SK-N-SH treated with all-trans-retinoic acid at 6 μM for 48 hours (cell line): ENCODE measurements around the gene SAA1.
"Not testable (repeated sequence)": the region's sequence is repeated elsewhere in the genome, so short reads cannot be mapped to it uniquely, and the experiment has no call there.

Source experiments
- ATAC-seq: fragments of 200-7000 bp; cut with Tn5 transposase; 3 replicates; pipeline ENCODE4 v1.9.1; 2020; ENCODE audit warnings: mild to moderate bottlenecking, moderate library complexity
- ARNTL ChIP-seq: fragments of 450-650 bp; formaldehyde crosslinking; IDR thresholded peaks from 2 replicates; pipeline ENCODE4 v1.5.0; 2020; ENCODE audit warnings: low read depth, mild to moderate bottlenecking, moderate library complexity, borderline replicate concordance
- BACH2 ChIP-seq: fragments of 250-450 bp; sonication (Bioruptor Pico); IDR thresholded peaks from 2 replicates; pipeline ENCODE4 v1.9.0; 2021; ENCODE audit warnings: mild to moderate bottlenecking, borderline replicate concordance
- CREB5 ChIP-seq: fragments of 250-450 bp; sonication (Bioruptor Pico); IDR thresholded peaks from 2 replicates; pipeline ENCODE4 v1.5.1; 2020; ENCODE audit warnings: low read depth, mild to moderate bottlenecking, moderate library complexity
- CSDC2 ChIP-seq: fragments of 250-450 bp; sonication (Bioruptor Pico); IDR thresholded peaks from 2 replicates; pipeline ENCODE4 v1.5.0; 2020; ENCODE audit warnings: mild to moderate bottlenecking, moderate library complexity
- CSRNP3 ChIP-seq: fragments of 250-450 bp; sonication (Bioruptor Pico); IDR thresholded peaks from 2 replicates; pipeline ENCODE4 v1.5.1; 2021; ENCODE audit warnings: mild to moderate bottlenecking, moderate library complexity
- ESRRG ChIP-seq: fragments of 250-450 bp; sonication (Bioruptor Pico); IDR thresholded peaks from 2 replicates; pipeline ENCODE4 v1.6.1; 2021; ENCODE audit warnings: mild to moderate bottlenecking
- GLIS3 ChIP-seq: fragments of 250-450 bp; sonication (Bioruptor Pico); IDR thresholded peaks from 2 replicates; pipeline ENCODE4 v1.5.0; 2020; ENCODE audit warnings: mild to moderate bottlenecking, moderate library complexity
- ISL1 ChIP-seq: fragments of 250-450 bp; sonication (Bioruptor Pico); IDR thresholded peaks from 2 replicates; pipeline ENCODE4 v2.1.2; 2022; ENCODE audit warnings: mild to moderate bottlenecking, moderate library complexity
- OSR1 ChIP-seq: fragments of 250-450 bp; sonication (Bioruptor Pico); IDR thresholded peaks from 2 replicates; pipeline ENCODE4 v1.8.0; 2022; ENCODE audit warnings: moderate library complexity, mild to moderate bottlenecking, inconsistent platforms
- PATZ1 ChIP-seq: fragments of 250-450 bp; sonication (Bioruptor Pico); IDR thresholded peaks from 2 replicates; pipeline ENCODE4 v1.8.0; 2020; ENCODE audit warnings: mild to moderate bottlenecking, moderate library complexity, borderline replicate concordance
- POU6F1 ChIP-seq: fragments of 250-450 bp; sonication (Bioruptor Pico); IDR thresholded peaks from 2 replicates; pipeline ENCODE4 v1.8.0; 2021; ENCODE audit warnings: low read depth, mild to moderate bottlenecking, moderate library complexity, borderline replicate concordance
- PPARA ChIP-seq: fragments of 250-450 bp; sonication (Bioruptor Pico); IDR thresholded peaks from 2 replicates; pipeline ENCODE4 v1.5.0; 2020; ENCODE audit warnings: mild to moderate bottlenecking, borderline replicate concordance
- RARB ChIP-seq: fragments of 250-450 bp; sonication (Bioruptor Pico); IDR thresholded peaks from 2 replicates; pipeline ENCODE4 v1.8.0; 2021; ENCODE audit warnings: mild to moderate bottlenecking, moderate library complexity
- SNAI2 ChIP-seq: fragments of 250-450 bp; sonication (Bioruptor Pico); IDR thresholded peaks from 2 replicates; pipeline ENCODE4 v1.5.0; 2020; ENCODE audit warnings: mild to moderate bottlenecking, moderate library complexity
- TCF4 ChIP-seq: fragments of 250-450 bp; sonication (Bioruptor Pico); IDR thresholded peaks from 2 replicates; pipeline ENCODE4 v1.8.0; 2021; ENCODE audit warnings: mild to moderate bottlenecking, moderate library complexity, borderline replicate concordance
- TOX ChIP-seq: fragments of 250-450 bp; sonication (Bioruptor Pico); IDR thresholded peaks from 2 replicates; pipeline ENCODE4 v1.8.0; 2021; ENCODE audit warnings: mild to moderate bottlenecking, moderate library complexity, borderline replicate concordance
- TSHZ2 ChIP-seq: fragments of 250-450 bp; sonication (Bioruptor Pico); IDR thresholded peaks from 2 replicates; pipeline ENCODE4 v1.5.0; 2020; ENCODE audit warnings: mild to moderate bottlenecking, moderate library complexity
- ZC3H10 ChIP-seq: fragments of 250-450 bp; sonication (Bioruptor Pico); IDR thresholded peaks from 2 replicates; pipeline ENCODE4 v1.5.1; 2021; ENCODE audit warnings: mild to moderate bottlenecking, moderate library complexity
- ZFP3 ChIP-seq: fragments of 250-450 bp; sonication (Bioruptor Pico); IDR thresholded peaks from 2 replicates; pipeline ENCODE4 v1.5.0; 2020; ENCODE audit warnings: mild to moderate bottlenecking, moderate library complexity
- ZFP30 ChIP-seq: fragments of 450-650 bp; formaldehyde crosslinking; IDR thresholded peaks from 2 replicates; pipeline ENCODE4 v1.5.0; 2022; ENCODE audit warnings: mild to moderate bottlenecking, moderate library complexity
- ZNF565 ChIP-seq: fragments of 450-650 bp; formaldehyde crosslinking; conservative IDR thresholded peaks from 2 replicates; pipeline ENCODE4 v1.5.0; 2020; ENCODE audit warnings: low read depth, mild to moderate bottlenecking, moderate library complexity
- ZNF70 ChIP-seq: fragments of 450-650 bp; formaldehyde crosslinking; IDR thresholded peaks from 2 replicates; pipeline ENCODE4 v1.5.0; 2020; ENCODE audit warnings: mild to moderate bottlenecking, moderate library complexity
- ZNF8 ChIP-seq: fragments of 450-650 bp; formaldehyde crosslinking; IDR thresholded peaks from 2 replicates; pipeline ENCODE4 v1.5.0; 2020; ENCODE audit warnings: mild to moderate bottlenecking, moderate library complexity

The SAA1 gene

DNA sequence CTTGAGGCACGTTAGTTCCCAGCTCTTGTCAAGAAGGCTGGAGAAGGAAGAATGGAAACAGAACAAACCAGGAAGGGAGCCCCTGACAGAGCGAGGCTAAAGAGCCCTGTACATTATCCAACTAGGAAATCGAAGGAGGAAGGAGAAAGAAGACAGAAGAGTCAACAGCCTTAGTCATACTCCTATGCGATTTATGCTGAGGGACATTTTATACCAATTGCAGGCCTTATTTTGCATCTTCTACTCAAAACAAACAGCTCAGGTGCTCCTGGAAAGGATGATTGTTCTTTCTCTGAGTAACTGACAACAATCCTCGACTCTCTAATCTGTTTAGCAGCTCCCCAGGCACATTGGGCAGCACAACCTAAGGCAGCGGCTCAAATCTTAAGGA, 18.9 kb upstream of the SAA1 start:
- ATAC-seq, result not testable (repeated sequence)

GRCh38 chr11:18248561-18248960, 17.5 kb upstream of the SAA1 start, which contains the start of gene SAA2:
TSS of gene SAA2 (minus strand) at chr11:18248668. CDS start at chr11:18248011, 657 bp downstream.
- no peak for ATAC-seq
- TF ChIP-seq BACH2, result no peak
- no peak for TF ChIP-seq ZFP30
- no peak for TF ChIP-seq PATZ1 (CRISPR knock-in tag)
- TF ChIP-seq GLIS3 (CRISPR knock-in tag), result no peak
- TF ChIP-seq POU6F1 (CRISPR knock-in tag), result no peak

GRCh38 chr11:18253233-18253632, 12.8 kb upstream of the SAA1 start:
- ATAC-seq, result no peak
- TF ChIP-seq PPARA (CRISPR knock-in tag) (no peak), PATZ1 (CRISPR knock-in tag) (no peak), RARB (CRISPR knock-in tag) (no peak), POU6F1 (CRISPR knock-in tag) (no peak), CSDC2 (CRISPR knock-in tag) (no peak), ZFP30 (no peak), ISL1 (no peak), CREB5 (CRISPR knock-in tag) (no peak), ARNTL (CRISPR knock-in tag) (no peak), ZNF70 (no peak), ZNF565 (CRISPR knock-in tag) (no peak), ZFP3 (CRISPR knock-in tag) (no peak), TCF4 (CRISPR knock-in tag) (no peak), ZC3H10 (CRISPR knock-in tag) (no peak), TOX (CRISPR knock-in tag) (no peak), GLIS3 (CRISPR knock-in tag) (no peak), SNAI2 (CRISPR knock-in tag) (no peak), ZNF8 (CRISPR knock-in tag) (no peak), ESRRG (no peak)

DNA sequence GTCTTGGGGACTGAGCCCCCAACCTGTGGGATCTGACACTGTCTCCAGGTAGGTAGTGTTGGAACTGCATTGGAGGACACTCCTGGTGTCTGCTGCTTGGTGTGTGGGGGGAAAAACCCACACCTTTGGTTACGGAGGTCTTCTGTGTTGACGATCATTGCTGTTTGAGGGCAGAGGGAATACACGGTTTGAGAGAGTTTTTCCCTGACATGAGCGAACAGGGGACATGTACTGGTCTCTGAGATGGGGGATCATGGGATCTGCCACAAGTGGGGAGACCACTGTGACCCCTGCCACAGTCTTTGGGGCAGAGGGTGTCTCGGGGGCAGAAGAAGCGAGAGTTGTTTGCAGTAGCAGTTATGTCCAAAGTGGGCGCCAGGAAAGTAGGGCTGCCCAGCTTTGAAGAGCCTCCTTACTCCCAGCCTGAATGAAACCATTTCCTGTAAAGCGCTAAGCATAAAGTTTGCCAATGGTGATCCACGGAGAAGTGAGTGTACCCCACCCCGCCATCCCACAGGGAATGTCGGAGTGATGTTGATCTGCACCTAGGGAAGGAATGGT, 12.2 kb upstream of the SAA1 start:
- no peak for ATAC-seq
- TF ChIP-seq ZFP3 (CRISPR knock-in tag), result no peak
- TF ChIP-seq CSRNP3 (CRISPR knock-in tag), result no peak
- TF ChIP-seq OSR1 (CRISPR knock-in tag), result no peak
- no peak for TF ChIP-seq ZNF70
- TF ChIP-seq ISL1, result no peak
- TF ChIP-seq TCF4 (CRISPR knock-in tag), result no peak
- no peak for TF ChIP-seq TSHZ2 (CRISPR knock-in tag)
- TF ChIP-seq RARB (CRISPR knock-in tag), result no peak
- no peak for TF ChIP-seq PPARA (CRISPR knock-in tag)
- TF ChIP-seq ZNF565 (CRISPR knock-in tag), result no peak
- no peak for TF ChIP-seq TOX (CRISPR knock-in tag)
- TF ChIP-seq ARNTL (CRISPR knock-in tag), result no peak
- TF ChIP-seq ZNF8 (CRISPR knock-in tag), result no peak
- TF ChIP-seq CSDC2 (CRISPR knock-in tag), result no peak
